GM04503 (cell line): ENCODE data around the gene APOBEC2.

ENCODE experiments used
- DNase-seq: peaks from one replicate; pipeline ENCODE4 v3.0.0-alpha.2; 2012; ENCODE audit warnings: low read depth

The APOBEC2 gene

DNA sequence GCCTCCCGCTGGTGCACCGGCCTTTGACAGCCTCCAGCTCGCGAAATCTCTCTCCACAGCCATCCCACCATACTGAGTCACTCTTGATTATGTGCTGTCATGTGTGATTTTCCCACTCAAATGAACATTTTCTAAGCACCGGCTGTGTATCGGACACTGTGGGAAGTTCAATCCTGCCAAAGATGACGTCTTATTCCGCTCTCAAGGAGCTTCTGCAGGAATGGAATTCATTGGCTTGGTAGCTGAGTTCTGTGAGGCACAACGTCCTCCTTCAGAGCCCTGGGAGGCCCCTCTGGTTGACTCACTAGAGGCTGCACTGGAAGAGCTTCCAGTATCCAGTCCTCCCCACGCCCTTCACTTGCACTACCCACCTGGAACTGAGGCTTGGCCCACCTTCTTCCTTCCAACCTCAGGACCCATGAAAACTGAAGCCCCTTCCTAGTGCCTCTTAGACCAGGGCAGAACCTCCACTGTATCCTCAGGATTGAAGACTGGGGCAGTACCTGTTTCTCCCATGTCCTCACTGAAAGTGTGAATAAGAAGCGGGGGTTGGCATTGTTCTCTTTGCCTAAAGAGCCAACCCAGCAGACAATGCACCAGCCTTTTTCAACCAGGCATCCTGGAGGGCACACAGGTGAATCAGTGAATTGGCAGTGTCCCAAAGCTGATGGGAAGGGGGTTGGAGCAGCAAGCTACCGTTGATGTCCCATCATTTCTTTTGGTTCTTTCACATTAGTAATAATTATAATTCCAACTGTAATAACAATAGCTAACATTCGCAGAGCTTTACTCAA lies 15.7 kb upstream of the APOBEC2 start:
- DNase-seq = no peak

DNA sequence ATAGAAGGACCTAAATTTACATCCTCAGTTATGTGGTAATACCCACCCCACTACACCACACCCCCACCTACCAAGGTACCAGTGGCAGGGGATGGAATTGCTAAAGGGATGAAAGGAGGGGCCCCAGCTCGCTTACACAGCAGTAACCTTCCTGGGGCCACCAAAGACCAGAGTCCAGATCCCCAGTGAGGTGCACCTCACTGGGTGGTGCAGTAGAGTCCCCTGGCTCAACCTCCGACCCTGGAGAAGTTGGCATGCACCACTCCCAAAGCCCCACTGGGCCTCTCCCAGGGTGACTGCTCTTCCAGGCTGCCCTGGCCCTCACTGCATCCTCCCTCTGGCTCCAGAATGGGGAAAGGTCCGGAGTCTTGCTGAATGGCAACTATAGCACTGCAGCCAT lies 14.8 kb upstream of the APOBEC2 start:
- no peak for DNase-seq

- no peak for DNase-seq
Measured at GRCh38 chr6:41039060-41039998, 13.7 kb upstream of the APOBEC2 start, which contains the start of gene UNC5CL. UNC5CL (minus strand) TSS chr6:41039221; CDS start chr6:41035074, 4,147 bp downstream.

DNA sequence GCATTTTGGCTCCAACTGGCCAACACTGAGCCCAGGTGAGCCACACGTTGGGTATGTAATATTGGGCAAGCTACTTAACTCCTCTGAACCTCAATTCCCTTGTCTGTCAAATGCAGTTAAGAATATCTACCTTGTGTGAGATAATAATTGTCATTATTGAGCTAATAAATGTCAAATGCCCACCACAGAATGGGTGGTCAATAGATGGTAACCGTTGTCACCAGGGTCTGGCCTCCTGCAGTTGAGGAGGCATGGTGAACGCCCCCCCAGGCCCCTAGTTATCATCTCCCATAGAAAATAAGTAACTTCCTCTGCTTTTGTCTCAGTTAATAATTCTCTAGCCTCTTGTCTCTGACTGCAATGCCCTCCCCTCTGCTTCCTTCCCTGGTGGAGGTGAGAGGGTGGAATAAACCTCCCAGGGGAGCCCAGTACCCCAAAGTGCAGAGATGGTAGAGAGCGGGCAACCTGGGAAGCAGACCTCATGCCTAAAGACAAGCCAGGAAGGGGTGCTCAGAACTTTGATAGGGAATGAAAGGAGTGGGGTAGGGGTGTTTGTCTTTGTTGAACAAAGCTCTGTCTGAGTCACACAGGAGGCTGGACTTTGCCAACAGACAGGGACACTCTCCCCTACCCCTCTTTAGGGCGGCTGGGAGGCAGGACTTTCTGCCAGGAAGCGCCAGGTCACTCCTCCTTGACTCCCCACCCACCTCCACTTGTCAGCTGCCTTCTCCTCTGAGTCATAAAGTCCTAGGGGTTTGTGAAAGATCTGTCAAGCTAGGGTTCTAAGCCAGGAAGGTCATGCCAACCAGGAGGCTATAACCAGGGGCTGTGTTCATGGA lies 12.7 kb upstream of the APOBEC2 start:
- no peak for DNase-seq

- DNase-seq = no peak
Measured at GRCh38 chr6:41040940-41041536, 12.0 kb upstream of the APOBEC2 start.

DNA sequence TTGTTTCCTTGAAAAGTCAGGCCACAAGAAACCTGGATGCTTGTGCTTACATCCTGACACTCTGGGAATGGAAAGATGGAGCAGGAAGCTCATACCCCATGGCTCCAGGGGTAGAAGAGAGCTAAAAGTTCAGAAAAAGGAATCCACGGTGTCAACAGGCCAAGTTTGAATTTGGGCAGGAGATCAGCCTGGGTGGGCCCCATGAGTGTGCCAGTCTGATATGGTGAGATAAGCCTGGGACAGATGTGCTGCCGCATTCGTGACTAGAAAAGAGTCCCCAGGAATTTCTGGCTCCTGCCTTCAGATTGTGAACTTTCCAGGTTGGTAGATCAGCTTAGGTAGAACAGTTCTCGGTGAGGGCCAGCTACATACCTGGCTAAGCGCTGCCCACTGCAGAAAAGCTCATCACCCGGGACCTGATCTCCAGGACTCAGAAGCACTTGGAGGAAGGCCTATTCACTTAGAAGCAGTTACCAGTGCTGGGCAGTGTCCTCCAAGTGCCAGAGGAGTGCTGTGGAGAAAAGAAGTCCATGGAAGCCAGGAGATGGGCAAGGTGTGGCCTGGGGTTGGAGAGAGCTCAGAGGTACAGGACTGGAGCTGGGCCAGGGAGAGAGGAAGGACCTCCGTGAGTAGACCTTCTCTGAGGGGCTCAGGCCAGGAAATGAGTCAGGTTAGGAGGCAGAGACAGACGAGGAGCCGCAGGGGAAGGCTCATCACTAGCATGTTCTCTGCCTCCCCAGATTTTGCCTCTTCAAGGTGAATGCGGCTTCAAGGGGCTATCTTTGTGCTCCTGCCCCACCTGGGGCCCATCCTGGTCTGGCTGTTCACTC lies 10.6 kb upstream of the APOBEC2 start, which contains the start of gene TSPO2:
TSPO2 (plus strand) TSS at position 242 of the 830 bp plus-strand sequence; CDS start at position 761, 519 bp downstream.
- DNase-seq = no peak

DNA sequence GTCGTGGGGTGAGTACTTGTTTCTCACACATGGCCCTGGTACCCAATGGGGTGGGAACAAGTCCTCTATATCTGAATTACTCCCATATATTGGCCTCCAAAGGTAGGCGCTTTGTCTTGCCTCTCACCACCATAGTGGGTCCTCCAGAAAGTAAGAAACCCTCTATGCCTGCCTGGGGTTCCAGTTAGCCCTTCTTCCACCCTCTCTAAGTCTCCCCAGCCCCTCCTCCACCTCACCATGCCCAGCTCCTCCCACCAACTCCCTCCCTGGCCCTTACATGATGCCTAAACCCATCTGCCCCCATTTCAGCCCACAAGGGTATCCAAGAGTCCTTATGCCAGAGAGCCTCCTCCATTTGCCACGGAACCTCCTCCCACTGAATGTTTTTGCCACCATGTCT lies 9.9 kb upstream of the APOBEC2 start:
- DNase-seq = no peak

GRCh38 chr6:41045664-41046063 lies 7.3 kb upstream of the APOBEC2 start:
- DNase-seq = no peak

- no peak for DNase-seq
Measured at GRCh38 chr6:41046084-41046483, 6.9 kb upstream of the APOBEC2 start.

- DNase-seq = no peak
Measured at GRCh38 chr6:41047306-41047705, 5.7 kb upstream of the APOBEC2 start.

GRCh38 chr6:41047745-41048732 lies 5.0 kb upstream of the APOBEC2 start:
- DNase-seq = no peak

DNA sequence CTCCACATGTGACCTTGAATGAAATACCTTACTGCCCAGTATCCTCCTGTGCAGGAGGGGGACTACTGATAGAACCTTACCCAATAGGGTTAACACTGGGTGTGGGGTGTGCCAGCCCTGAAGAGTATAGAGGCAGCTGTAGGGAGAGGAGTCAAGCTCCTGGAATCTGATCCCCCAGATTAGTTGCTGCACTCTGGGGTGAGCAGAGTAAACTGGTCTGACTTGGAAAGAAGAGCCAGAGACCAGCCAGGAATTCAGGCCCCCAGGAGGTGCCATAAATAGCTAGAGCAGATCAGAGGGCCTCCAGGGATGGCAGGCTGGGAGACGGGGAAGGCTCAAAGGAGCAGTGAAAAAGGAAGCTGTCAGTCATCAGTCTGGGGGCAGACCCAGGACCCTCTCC lies 3.5 kb upstream of the APOBEC2 start:
- DNase-seq = no peak

DNA sequence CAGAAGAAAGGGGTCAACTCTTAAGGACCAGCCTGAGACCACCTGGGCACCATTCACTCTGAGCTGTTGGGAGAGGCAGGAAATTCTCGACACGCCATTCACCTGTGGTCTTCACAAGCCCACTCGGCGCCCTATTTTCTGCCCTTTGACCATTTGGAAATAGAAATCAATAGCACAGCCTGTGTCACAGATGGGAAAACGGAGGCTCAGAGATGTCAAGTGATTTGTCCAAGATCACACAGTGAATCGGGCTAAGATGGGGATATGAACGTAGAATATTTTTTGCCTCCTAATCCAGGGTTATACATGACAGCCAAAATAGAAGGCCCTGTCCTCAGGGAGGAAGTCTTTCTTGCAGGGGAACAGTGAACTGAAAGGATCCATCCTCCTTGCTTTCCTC lies 3.0 kb upstream of the APOBEC2 start:
- no peak for DNase-seq

- no peak for DNase-seq
Measured at GRCh38 chr6:41050536-41050935, 2.5 kb upstream of the APOBEC2 start.

- DNase-seq = no peak
Measured at GRCh38 chr6:41051873-41052272, 1.1 kb upstream of the APOBEC2 start.

- DNase-seq = no peak
Measured at GRCh38 chr6:41054511-41054910, 1.5 kb downstream of the APOBEC2 start.

GRCh38 chr6:41055149-41055548 lies 2.1 kb downstream of the APOBEC2 start:
- no peak for DNase-seq

GRCh38 chr6:41056768-41057490 lies 3.9 kb downstream of the APOBEC2 start:
- no peak for DNase-seq

- DNase-seq = no peak
Measured at GRCh38 chr6:41058783-41059181, 5.8 kb downstream of the APOBEC2 start.
